CD4-positive, alpha-beta T cell treated with Interleukin-12 subunit alpha and Interleukin-12 subunit beta, for 1 hour (primary cell): ENCODE data around the gene CCBE1.
"Not testable (repeated sequence)": the region's sequence is repeated elsewhere in the genome, so short reads cannot be mapped to it uniquely, and the experiment has no call there.

Source experiments
- DNase-seq: peaks from one replicate; pipeline ENCODE4 v3.0.0-alpha.2; 2020

CCBE1 gene

DNA sequence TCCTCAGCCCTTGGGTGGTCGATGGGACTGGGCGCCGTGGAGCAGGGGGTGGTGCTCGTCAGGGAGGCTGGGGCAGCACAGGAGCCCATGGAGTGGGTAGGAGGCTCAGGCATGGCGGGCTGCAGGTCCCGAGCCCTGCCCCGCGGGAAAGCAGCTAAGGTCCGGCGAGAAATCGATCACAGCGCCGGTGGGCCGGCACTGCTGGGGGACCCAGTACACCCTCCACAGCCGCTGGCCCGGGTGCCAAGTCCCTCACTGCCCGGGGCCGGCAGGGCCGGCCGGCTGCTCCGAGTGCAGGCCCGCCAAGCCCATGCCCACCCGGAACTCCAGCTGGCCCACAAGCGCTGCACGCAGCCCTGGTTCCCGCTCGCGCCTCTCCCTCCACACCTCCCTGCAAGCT lies 16.9 kb upstream of the CCBE1 start:
- not testable (repeated sequence) for DNase-seq

DNA sequence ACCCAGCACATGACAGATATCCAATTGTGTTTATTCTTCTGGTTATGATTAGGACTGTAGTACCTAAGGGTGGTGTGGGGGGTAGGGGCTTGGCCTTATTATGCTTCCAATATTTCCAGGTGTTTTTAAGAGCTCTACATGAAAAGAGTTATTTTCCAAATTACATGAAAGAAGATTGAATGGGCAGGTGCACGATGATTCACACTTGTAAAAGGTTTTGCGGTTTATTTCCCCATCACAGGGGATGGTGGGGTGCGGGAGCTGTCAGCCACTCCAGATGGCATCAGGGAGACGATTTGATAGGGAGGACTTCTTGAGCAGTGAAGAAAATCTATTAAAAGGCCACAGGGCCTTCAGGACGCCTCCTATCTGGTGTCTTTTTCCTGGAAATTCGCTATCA lies 15.1 kb upstream of the CCBE1 start:
- no peak for DNase-seq

DNA sequence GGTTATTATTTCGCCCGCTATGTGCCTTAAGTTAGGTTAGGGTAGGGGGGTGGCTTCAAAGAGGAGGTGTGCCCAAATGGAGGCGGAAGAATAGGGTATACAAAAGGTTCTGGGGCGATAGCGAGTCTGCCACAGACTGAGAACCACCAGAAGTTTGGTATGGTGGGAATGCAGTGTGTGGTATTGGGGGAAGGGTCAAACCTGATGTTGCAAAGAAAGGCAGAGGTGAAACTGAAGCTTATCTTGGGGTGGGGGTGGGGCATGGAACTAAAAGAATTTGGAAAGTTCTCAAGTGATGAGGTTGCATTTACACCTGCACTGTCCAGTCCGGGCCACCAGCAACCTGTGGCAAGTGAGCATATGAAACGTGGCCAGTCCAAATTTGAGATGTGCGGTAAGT lies 11.8 kb upstream of the CCBE1 start:
- DNase-seq, result no peak

DNA sequence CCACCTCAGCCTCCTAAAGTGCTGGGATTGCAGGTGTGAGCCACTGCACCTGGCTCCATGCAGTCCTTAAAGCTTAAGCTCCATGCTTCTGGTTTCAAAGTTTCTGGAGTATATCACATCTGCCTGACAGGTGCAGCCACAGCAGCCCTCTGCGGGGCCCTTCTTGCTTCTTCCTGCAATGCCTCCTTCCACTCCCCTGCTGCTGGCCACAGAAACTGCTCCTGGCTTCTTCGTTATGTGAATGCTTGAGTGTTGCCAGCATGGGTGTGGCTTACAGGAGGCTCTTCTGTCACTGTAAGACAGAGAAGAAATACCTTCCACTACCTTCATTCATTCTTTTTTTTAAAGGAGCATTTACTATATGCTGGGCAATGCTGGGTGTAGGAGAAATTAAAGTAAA lies 10.1 kb upstream of the CCBE1 start:
- no peak for DNase-seq

DNA sequence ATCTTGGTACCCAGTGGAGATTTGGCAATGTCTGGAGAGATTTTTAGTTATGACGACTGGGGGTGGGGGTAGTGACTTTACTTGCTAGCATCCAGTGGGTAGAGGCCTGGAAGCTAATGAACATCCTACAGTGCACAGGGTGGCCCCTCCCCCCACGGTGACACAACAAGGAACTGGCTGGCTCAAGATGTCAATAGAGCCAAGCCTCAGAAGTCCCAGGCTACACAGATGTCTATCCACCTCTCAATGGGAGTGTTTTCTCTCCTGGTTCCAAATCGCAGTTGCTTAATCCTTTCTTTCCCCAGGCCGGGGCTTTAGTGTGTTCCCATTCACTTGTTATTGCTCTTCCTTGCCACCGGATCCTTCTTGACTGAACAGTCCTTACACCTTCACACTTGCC lies 9.3 kb upstream of the CCBE1 start:
- DNase-seq, result no peak

DNA sequence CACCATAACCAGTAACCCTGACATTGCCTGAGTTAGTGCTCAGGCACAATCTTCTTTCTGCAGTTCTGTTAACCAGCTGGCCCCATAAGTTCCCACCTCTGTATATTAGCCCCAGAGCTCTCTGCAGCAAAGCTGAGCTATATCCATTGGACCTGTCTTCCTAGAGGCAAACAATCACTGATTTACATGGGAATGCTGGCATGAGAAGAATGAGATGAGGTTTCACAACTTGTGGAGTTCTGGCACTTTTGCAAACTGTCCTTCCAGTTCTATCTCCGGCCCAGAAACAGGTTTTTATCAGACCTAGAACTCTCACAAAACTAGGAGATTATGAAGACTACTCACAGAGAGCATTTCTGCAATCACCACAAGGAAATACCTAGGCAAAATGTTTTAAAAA lies 7.9 kb upstream of the CCBE1 start:
- DNase-seq, result no peak

DNA sequence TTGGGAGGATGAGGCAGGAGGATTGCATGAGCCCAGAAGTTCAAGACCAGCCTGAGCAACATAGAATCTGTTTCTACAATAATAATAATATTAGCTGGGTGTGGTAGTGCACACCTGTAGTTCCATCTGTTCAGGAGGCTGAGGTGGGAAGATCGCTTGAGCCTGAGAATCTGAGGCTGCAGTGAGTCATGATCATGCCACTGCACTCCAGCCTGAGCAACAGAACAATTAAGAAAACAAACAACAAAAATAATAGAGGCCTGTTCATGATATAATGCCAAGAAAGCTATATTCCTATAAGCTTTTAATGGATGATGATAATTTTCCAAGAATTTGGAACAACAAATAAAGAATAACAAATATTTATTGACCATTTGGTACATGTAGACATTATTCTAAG lies 6.9 kb upstream of the CCBE1 start:
- DNase-seq, result no peak

DNA sequence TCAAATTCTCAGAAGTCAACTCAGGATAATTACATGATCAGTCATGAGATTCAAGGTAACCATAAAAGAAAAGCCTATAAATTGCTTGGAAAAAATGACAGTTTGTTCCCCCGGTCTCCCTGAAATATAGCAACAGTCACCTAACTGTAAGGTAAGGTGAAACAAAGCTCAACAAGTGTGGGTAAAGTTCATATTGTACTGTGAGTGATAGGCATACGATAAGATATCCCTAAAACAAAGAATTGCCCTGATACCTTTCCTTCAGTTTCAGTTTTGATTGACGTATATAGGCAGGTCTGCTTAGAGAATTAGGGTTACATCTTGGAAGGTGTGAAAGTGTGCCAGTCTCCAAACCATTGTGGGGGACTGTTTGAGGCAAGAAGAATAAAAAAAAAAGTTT lies 4.0 kb upstream of the CCBE1 start:
- DNase-seq, result no peak

DNA sequence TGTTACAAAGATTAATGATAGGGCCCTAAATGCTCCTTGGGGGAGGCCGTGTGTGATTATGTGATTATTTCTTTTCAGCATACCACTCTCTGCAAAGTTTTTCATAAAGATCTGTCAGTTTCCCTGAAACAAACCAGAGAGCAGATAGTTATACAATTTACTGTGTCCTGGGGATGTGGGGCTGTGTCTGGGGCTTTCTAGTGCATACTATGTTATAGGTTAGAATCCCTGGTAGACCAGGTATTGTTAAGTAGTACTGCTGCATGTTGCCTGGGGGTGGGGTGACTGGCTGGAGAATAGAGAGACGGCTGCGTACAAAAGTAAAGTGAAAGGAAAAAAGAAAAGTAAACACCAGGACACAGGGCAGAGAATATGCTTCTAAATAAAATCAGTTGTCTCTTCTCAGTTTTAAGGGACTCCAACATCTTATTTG lies 3.3 kb upstream of the CCBE1 start:
- no peak for DNase-seq

DNA sequence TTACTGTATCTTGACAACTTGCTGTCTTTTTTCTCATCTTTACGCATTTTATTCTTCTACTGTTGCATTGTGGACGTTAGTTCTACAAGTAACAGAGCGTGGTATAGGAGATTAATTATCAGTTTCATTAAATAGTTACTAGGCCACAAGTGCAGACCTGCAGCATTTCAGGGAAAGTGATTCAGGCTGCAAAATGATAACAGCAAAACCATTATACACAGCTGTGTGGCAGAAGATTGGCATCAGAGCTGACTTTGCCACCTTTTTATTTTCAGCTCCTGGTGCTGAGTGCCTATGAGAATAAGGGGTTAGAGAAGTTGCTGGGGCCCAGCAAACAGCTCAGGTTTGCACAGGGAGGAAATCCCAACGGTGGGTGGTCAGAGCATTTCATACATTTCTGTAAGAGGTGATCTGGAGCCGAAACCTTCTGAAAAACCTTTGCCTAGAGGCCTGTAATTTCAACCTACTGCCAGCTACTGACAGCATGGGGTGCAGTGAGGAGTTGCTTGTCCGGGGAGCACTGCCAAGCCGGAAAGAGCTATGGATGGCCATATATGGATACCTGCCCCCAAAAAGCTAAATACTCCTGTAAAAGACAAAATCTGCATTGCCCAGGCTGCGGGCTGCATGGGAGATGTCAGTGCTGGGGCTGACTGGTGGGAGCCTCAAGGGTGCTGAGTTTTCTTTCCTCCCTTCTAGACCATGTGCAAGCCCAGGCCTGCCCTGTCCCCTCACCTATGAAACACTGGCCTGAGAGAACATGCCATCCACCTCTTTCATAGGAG lies 2.7 kb upstream of the CCBE1 start:
- DNase-seq, result no peak

DNA sequence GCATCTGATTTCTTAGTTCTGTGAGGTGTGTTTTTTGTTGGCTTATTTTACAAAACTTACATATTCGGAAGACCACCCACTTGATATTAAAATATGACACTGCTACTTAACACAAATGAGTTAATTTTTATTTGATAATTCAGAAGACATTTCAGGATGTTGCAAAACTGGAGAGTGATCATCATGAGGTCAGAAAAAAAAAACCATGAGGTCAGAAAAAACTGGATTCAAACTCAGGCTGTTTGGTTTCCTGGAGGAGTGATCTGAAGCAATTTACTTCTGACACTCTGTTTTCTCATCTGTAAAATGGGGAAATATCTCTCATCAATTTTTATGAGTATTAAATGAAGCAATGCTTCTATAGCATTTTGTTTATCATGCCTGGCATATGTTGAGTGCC lies 1.8 kb upstream of the CCBE1 start:
- no peak for DNase-seq

DNA sequence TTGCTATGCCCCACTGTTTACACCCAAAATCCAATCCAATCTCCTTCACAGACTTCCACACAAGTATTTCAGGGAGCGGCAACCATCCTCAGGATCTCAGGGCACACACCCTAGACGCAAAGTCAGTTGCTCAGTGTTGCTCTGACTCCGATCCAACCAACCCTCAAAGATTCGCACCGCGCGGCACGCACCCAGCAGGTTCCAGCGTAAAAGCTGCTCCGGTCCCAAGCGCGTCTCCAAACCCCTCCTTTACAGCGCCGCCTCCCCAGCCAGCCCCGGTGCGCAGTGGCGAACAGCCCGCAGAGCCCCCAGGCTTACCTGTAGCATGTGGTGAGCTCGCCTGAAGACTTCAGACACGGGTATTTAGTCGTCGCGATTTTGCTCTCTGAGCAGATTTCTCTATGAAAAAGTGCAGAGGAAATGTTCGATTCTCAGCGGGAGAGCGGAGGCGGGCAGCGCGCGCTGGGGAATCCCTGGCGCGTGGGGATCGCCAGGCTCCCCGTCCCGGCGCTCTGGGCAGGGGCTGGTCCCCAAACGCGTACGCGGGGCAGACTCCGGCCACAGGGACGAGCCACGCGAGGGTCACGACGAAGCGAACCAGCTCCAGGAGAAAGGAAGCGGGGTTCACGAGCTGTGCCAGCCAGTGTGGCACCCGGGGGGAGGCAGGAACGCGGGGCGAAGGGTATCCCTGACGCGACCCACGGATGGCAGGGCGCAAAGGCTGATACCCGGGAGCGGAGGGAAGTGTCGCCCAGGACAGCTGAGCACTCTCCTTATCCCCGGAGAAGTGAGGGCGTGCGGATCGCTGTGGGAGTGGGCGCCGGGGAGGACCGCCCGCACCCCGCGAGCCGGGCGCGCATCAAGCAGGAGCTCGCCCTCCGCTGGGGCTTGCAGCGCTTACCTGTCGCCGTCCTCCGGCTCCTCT lies 650 bp downstream of the CCBE1 start:
- no peak for DNase-seq

DNA sequence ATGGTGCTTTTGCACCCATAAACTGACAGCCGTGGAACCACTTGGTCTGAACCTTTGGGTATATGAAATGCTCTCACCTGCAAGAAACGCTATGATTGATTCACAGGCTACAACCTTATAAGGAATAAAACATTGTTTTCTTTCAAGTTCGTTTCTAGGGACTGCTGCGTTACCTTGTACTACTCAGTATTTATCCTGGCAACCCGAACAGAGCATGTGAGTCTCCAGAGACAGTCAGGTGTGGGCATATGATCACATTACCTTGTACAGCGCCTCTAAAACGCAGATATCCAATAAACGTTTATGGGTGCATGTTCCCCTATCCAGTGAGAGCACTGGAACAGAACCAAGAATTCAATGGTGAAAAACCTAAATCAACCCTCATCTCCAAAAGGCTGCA lies 1.7 kb downstream of the CCBE1 start:
- no peak for DNase-seq

DNA sequence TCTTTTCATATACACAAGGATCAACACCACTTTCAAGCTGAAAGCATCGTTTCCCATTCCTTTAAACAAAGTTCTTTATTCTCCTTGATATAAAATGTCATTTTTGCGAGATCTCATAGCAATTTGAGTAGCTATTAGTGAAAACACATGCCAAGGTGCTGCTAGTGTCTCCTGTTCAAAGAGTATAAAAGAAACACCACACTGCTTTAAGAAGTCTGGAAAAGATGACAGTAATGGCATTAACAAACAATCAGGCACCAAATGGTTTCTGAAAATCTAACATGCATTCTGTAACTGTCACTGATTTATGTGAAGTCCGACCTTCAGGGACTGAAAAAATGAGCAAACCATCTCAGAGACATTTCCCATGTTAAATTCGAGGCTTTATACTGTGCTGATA lies 2.4 kb downstream of the CCBE1 start:
- DNase-seq, result no peak

DNA sequence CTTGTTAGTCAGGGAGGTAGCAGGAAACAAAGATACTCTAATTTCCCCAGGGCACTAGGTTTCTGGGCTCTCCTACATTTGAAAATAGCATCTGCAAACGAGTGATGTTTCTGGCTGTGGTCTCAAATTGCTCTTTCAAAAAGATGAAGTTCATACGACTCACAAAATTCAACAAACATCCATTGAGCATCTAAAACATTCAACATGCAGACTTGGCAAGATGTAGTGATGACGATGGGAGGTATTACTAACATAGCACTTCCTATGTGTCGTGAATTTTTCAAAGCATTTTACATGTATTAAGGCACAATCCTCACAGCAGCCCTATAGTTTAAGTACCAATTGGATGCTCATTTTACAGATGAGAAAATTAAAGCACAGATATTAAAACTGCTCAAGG lies 5.2 kb downstream of the CCBE1 start:
- DNase-seq, result no peak

DNA sequence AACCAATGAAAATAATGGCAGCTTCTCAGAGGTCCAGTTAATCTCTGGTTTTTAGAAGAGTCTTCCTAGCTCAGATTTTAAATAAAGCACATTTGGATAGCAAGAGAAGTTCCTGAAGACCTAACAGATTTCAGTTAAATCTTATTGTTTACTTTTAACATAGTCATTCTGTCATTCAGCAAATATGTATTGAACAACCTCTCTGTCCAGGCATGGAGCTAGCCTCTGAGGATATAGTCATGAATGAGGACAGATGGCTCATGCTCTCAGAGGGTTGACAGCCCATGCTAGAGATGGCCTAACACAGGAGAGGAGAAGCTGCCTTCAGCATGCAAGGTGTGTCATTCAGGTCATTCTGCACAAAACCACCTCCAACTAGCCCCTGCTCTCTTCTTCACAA lies 6.2 kb downstream of the CCBE1 start:
- DNase-seq, result no peak

DNA sequence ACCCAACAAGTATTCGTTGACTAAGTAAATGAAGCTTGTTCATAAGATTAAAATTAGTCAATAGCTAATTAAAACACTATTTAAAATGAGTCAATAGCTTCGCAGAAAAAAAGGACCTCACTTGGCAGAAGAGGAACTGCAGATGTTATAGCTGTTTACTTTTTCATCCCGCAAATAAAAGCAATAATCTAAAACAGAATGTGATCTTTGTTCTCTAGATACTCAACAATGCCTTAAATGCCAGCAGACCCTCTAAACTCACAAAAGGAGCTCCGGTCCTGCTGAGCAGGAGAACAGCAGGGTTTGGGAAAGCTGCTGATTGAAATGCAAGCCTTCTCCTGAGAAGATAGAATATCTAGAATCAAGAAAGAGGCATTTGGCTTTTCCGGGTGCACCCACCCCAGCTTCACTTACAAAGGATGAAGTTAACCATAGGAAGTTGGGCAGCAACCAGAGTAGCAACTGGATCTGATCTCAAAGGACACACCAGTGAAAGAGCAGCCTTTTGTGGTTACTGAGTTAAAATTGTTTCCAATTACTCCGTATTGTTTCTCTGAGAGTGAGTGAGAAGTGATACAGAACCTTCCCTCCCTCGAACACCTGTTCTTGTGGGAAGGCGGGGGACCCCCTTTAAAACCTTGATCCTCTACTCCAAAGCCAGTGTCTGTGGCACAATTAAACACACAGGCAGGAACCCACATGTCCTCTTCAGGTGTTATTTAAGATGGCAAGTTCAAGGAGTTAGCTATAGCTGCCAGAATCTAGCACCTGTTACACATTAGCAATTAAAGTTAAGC lies 6.8 kb downstream of the CCBE1 start:
- no peak for DNase-seq

DNA sequence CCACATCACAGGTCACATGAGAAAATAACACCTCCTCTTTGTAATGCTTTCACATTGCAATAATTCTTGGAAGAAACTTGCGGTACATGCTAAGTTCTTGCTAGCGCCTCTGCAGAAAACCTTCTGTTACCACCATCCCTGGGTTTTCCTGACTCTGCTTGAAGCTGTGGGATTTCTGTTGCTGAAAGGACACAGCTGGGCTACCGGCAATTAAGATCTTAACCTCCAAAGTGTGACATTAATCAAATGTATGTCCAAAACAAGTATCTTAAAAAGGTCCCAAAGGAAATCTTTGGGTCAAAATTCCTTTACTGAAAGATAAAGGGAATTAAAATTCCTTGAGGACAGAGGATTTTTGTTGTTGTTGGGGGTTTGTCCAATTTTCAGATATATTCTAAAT lies 7.5 kb downstream of the CCBE1 start:
- no peak for DNase-seq

DNA sequence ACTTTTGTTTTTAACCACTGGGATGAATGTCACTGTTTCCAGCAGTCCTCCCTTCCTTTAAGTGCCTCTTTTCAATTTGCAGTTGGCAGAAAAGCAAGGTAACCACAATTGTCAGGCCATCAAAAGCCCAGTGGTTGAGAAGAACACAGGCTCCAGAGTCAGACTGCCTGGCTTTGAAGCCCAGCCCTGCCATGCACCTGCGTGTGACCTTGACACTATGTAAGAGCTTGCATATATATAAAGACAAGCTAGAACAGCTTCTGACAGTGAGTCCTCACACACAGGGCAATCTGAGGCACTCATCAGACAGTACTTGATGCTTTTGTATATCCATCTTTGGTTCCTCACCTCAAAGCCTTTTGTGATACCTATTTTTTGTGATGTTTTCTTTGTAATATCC lies 11.0 kb downstream of the CCBE1 start:
- DNase-seq, result no peak

DNA sequence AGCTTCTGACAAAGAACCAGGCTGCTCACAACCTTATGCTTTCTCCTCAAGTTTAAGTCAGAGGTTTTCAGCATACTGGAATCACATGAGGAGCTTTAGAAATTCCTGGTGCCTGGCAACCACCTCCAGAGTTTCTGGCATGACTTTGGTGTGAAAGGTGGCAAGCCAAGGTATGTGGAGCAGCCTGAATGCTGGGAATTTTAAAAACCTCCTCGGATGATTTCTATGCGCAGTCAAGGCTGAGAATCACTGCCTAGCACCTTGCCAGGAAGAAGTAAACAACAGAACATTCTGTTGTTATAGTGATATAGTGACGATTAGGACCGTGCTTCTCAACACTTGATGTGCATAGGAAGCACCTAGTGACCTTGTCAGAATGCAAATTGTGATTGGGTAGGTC lies 11.7 kb downstream of the CCBE1 start:
- DNase-seq, result no peak

DNA sequence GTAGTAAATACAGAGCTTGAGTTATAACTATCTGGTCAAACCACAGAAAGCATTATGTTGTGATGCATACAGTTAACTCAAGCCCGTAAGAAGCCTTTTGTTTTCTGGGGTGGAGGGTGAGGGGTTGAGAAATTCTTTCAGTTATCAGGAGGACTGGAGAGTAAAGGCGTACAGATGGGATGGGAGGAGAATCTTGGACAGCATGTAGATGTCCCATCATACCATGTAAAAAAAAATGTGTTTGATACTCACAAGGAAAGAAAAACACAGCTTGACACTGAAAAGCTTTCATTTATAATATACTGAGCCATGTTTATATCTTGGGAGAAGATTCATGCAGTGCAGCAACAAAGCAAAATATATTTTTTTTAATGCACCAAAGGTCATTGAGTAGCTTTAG lies 12.4 kb downstream of the CCBE1 start:
- DNase-seq, result no peak

DNA sequence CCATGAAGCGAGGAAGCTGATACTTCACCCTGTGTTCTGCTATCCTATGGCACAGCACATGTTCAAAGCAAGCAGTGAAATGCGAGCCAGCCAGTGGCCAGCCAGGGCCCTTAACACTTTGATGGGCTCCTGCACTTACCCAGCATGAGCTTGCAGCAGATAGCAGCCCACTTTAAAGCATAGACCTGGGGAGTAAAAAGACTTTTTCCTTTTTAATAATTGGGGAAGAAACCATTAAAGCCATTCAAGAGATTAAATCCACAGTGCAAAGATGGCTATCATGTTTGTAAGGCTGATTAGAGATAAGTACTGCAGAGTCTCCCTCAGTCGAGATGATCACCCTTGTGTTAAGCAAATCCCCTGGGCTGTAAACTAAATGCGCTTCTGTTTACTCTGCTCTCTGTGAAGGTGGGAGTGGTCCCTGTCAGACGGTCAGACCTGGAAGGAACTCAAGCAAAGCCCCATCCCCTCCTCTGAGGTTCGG lies 15.7 kb downstream of the CCBE1 start:
- DNase-seq, result no peak

DNA sequence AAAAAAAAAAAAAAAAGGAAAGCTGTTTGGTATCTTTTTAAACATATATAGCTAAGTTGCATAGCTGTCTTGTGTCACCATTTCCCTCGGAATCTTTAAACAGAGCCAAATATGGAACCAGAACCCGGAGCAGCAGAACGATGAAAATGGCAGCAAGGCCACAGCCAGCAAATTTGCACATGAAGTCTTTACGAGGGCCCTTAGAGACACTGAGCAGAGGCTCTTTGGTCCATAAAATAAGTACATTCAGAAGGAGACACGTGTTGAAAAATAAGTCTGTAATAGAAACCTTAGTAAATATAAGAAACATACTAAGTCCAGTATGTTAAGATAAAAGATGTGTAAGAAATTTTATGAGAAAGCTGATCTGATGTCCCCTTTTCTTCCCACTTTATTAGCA lies 16.2 kb downstream of the CCBE1 start:
- no peak for DNase-seq
